Colonic mucosa (tissue), 4 donors: ENCODE measurements around the gene GRM7. TPM values are rescaled to one million over a fixed set of nuclear protein-coding genes. Genes with fewer than 3 reads are reported as not detected.

Experiments used
- DNase-seq: peaks from one replicate; pipeline ENCODE4 v3.0.0-alpha.2; 2020
- H3K27ac ChIP-seq: fragments of 200-600 bp; one replicate; pipeline ENCODE4 v1.8.0; 2021
- H3K27me3 ChIP-seq: fragments of 200-600 bp; one replicate; pipeline ENCODE4 v1.8.0; 2021
- H3K36me3 ChIP-seq: fragments of 200-600 bp; one replicate; pipeline ENCODE4 v1.8.0; 2021
- H3K4me1 ChIP-seq: fragments of 200-600 bp; one replicate; pipeline ENCODE4 v1.8.0; 2021; ENCODE audit warnings: mild to moderate bottlenecking
- H3K4me3 ChIP-seq: fragments of 200-600 bp; one replicate; pipeline ENCODE4 v1.8.0; 2021
- H3K9ac ChIP-seq, 2 donors: one replicate each; pipeline ENCODE4 v1.7.0; 2013; ENCODE audit warnings: control low read depth in 2 of 2, low read depth in 2 of 2, low read length in 2 of 2
- H3K9me3 ChIP-seq: fragments of 200-600 bp; one replicate; pipeline ENCODE4 v1.8.0; 2021
- CTCF ChIP-seq: fragments of 200-600 bp; IDR thresholded peaks from one replicate; pipeline ENCODE4 v1.8.0; 2022; ENCODE audit warnings: antibody characterized with exemption, mild to moderate bottlenecking
- intact Hi-C: fragments of 100-400 bp; cut with DNase I; formaldehyde crosslinking; loops from one replicate; pipeline ENCODE4 v1.14.1; 2022
- total RNA-seq, 2 donors: library from RNA; stranded (reverse); fragmentation: NEBNext Ultra II Directional in 1 of 2; extraction: Animal tissue kit (Norgen Biotek cat#: 25700) in 1 of 2; gene quantifications; one replicate each; pipeline ENCODE4 v1.2.1, GENCODE V29; 2021
- donor health status: healthy.
- donor health status: DM: no; HTN: no; CAD: no.
- donor health status: DM: no; HTN: no; CAD: no.

GRM7 gene
- total RNA-seq, 2 donors from 2014 or later = 0.15 to 0.66 TPM

GRCh38 chr3:7249493-7250076, 388.7 kb downstream of the GRM7 start:
- Histone ChIP-seq H3K4me3 (no peak overlapping the region), H3K36me3 (no peaks in the 10 kb centered on the region), H3K4me1 (no peaks in the 10 kb centered on the region), H3K27ac (no peak overlapping the region), H3K9ac (no peak overlapping the region), H3K9me3 (no peaks in the 10 kb centered on the region), H3K27me3 (no peaks in the 10 kb centered on the region)
- DNase-seq = no peak
- intact Hi-C loops = no loop called here
- TF ChIP-seq CTCF = no peak

- intact Hi-C loops = no loop called here
- Histone ChIP-seq H3K27me3 (no peaks in the 10 kb centered on the region), H3K27ac (no peak overlapping the region), H3K4me1 (no peaks in the 10 kb centered on the region), H3K36me3 (no peaks in the 10 kb centered on the region), H3K9ac (no peak overlapping the region), H3K4me3 (no peak overlapping the region), H3K9me3 (no peaks in the 10 kb centered on the region)
- no peak for TF ChIP-seq CTCF
- no peak for DNase-seq
Observed at GRCh38 chr3:7254251-7254650, 393.3 kb downstream of the GRM7 start.

GRCh38 chr3:7260975-7261374, 400.1 kb downstream of the GRM7 start:
- DNase-seq = no peak
- Histone ChIP-seq H3K27ac (no peak overlapping the region), H3K36me3 (no peaks in the 10 kb centered on the region), H3K27me3 (no peaks in the 10 kb centered on the region), H3K4me3 (no peak overlapping the region), H3K9me3 (no peaks in the 10 kb centered on the region), H3K4me1 (no peaks in the 10 kb centered on the region), H3K9ac (no peak overlapping the region)
- no peak for TF ChIP-seq CTCF
- intact Hi-C loops = no loop called here

DNA sequence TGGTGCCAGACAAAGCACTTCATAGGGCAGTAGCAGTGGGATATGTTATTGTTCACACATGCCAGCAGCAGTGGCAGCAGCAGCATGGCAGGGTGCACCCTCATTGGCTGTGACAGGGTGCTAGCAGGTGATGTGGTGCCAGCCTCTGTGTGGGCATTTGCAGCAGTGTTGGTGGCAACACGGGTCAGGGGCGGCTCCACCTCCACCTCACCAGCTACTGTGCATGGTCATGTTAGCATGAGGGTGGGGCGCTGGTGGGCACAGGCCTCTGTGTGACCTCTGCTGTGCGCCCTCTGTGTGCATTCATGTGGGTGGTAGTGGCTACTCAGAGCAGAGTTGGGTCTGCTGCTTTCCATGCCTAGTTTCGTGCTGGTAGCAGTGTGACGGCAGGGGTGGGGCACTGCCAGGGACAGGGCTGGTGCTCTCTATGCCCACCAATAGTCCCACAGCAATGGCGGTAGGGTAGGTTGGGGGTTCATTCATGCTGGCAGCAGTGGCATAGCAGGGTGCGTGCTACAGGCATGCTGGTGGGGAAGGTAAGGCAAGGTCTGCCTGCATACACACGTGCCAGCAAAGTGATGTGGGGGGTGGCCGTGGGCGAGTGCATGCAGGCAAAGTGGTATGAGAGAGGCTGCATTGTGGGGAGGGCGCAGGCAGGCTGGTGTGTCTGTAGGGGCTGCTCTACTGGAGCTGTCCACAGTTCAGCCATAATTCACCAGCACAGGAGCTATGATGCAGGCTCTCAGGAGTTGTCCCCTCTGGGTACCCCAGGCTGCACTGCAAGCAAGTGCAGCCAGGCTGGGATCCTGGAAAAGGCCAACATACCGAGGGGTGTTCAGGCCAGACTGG, 402.7 kb downstream of the GRM7 start:
- intact Hi-C loops = no loop called here
- no peaks in the 10 kb centered on the region for H3K9me3 ChIP-seq
- no peak overlapping the region for H3K9ac ChIP-seq
- no peaks in the 10 kb centered on the region for H3K4me1 ChIP-seq
- no peak overlapping the region for H3K27ac ChIP-seq
- H3K36me3 ChIP-seq = no peaks in the 10 kb centered on the region
- no peak for TF ChIP-seq CTCF
- DNase-seq = no peak
- no peak overlapping the region for H3K4me3 ChIP-seq
- no peaks in the 10 kb centered on the region for H3K27me3 ChIP-seq

DNA sequence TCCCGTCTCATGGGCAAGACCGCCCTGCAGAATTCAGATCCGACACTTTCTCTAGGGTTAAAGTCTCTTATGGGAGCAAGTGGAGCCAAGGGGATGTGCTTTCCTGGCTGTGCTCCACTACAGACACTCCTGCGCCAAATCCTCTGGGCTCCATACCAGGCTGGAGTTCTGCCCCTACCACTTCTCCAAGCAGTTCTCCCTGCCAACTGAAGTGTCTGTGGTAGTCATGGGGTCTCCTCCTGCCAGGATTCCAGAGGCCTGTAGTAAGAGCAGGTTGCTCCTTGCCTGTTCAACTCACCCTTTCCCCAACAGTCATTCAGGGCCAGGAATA, 403.2 kb downstream of the GRM7 start:
- intact Hi-C loops = no loop called here

More for the DNA sequence above, 403.2 kb downstream of the GRM7 start:
- no peak for DNase-seq
- no peak overlapping the region for H3K4me3 ChIP-seq
- H3K9me3 ChIP-seq = no peaks in the 10 kb centered on the region
- H3K4me1 ChIP-seq = no peaks in the 10 kb centered on the region
- no peaks in the 10 kb centered on the region for H3K27me3 ChIP-seq
- TF ChIP-seq CTCF = no peak
- no peak overlapping the region for H3K9ac ChIP-seq
- no peaks in the 10 kb centered on the region for H3K36me3 ChIP-seq
- no peak overlapping the region for H3K27ac ChIP-seq
